ENCODE results near the gene RXRA. TPM values are rescaled to one million over a fixed set of nuclear protein-coding genes. Genes with fewer than 3 reads are reported as not detected.

RXRA gene
- total RNA-seq, 3 donors from 2014 or later: 31.0 to 63.0 (median 31.5) TPM

GRCh38 chr9:134441227-134442084 is 115.2 kb downstream of the RXRA start:
- intact Hi-C loops (cut with DNase I; ENCODE audit: low total_unique reads): loop anchor here (2.0 kb wide), 1 partner anchor 271 kb away; no protein-coding TSS in a partner anchor
- Histone ChIP-seq H3K9me3 (no peaks in the 10 kb centered on the region), H3K27ac (no peak overlapping the region), H3K4me3 (no peak overlapping the region), H3K4me1 (peaks cover 11 to 22% of the 10 kb centered on the region in 2 donors), H3K27me3 (peaks cover 0 to 6% of the 10 kb centered on the region in 2 donors), H3K36me3 (no peaks in the 10 kb centered on the region)
- DNase-seq (ENCODE audit: low spot score in 2 of 2): no peak
- TF ChIP-seq POLR2A (IDR thresholded peaks at IDR 0.05) (no peak), POLR2AphosphoS5 (IDR thresholded peaks at IDR 0.05) (no peak), CTCF (IDR thresholded peaks at IDR 0.05) (no peak)

- Histone ChIP-seq H3K9me3 (no peaks in the 10 kb centered on the region), H3K36me3 (no peaks in the 10 kb centered on the region), H3K27me3 (peaks cover 0 to 6% of the 10 kb centered on the region in 2 donors), H3K4me1 (peaks cover 11 to 20% of the 10 kb centered on the region in 2 donors), H3K27ac (no peak overlapping the region), H3K4me3 (peak overlapping the region in 1 of 3 donors; percentile 15)
- intact Hi-C loops (cut with DNase I; ENCODE audit: low total_unique reads): loop anchor here (2.0 kb wide), 1 partner anchor 271 kb away; no protein-coding TSS in a partner anchor
- TF ChIP-seq POLR2A (IDR thresholded peaks at IDR 0.05) (no peak), POLR2AphosphoS5 (IDR thresholded peaks at IDR 0.05) (no peak), CTCF (IDR thresholded peaks at IDR 0.05) (no peak)
- DNase-seq (ENCODE audit: low spot score in 2 of 2): no peak
These were observed 115.8 kb downstream of the RXRA start for GRCh38 chr9:134442085-134442474.

- DNase-seq (ENCODE audit: low spot score in 2 of 2): no peak
- Histone ChIP-seq H3K36me3 (no peaks in the 10 kb centered on the region), H3K4me1 (peaks cover 11 to 18% of the 10 kb centered on the region in 2 donors), H3K9me3 (no peaks in the 10 kb centered on the region), H3K27ac (no peak overlapping the region), H3K4me3 (peak overlapping the region in 1 of 3 donors; percentile 15), H3K27me3 (peaks cover 0 to 6% of the 10 kb centered on the region in 2 donors)
- intact Hi-C loops (cut with DNase I; ENCODE audit: low total_unique reads): loop anchor here (2.0 kb wide), 1 partner anchor 272 kb away; no protein-coding TSS in a partner anchor
- TF ChIP-seq POLR2AphosphoS5 (IDR thresholded peaks at IDR 0.05) (no peak), POLR2A (IDR thresholded peaks at IDR 0.05) (no peak), CTCF (IDR thresholded peaks at IDR 0.05) (no peak)
These were observed 116.4 kb downstream of the RXRA start for GRCh38 chr9:134442486-134443173.

GRCh38 chr9:134443174-134444037 is 117.2 kb downstream of the RXRA start:
- H3K36me3 ChIP-seq: no peaks in the 10 kb centered on the region
- peaks cover 0 to 6% of the 10 kb centered on the region in 2 donors for H3K27me3 ChIP-seq
- H3K27ac ChIP-seq: peak overlapping the region in 1 of 2 donors; percentile 44
- H3K9me3 ChIP-seq: peaks cover 0 to 4% of the 10 kb centered on the region in 2 donors
- peak; percentile 88 to 93 for DNase-seq (ENCODE audit: low spot score in 2 of 2)
- peak; percentile 97 to 99 (median 99) for TF ChIP-seq CTCF (IDR thresholded peaks at IDR 0.05)
- peak; percentile 32 to 58 (median 57) for TF ChIP-seq POLR2AphosphoS5 (IDR thresholded peaks at IDR 0.05)
- TF ChIP-seq POLR2A (IDR thresholded peaks at IDR 0.05): no peak
- H3K4me3 ChIP-seq: peak overlapping the region in 1 of 3 donors; percentile 15
- H3K4me1 ChIP-seq: peaks cover 11 to 13% of the 10 kb centered on the region in 2 donors
- intact Hi-C loops (cut with DNase I; ENCODE audit: low total_unique reads): loop anchor here (2.0 kb wide), 1 partner anchor 273 kb away; no protein-coding TSS in a partner anchor
